Sigmoid colon (tissue), 7 donors: ENCODE measurements around the gene MGAT1. TPM values are rescaled to one million over a fixed set of nuclear protein-coding genes. Genes with fewer than 3 reads are reported as not detected.
"Not testable (repeated sequence)": the region's sequence is repeated elsewhere in the genome, so short reads cannot be mapped to it uniquely, and the experiment has no call there.

Experiments used
- DNase-seq: peaks from one replicate; pipeline ENCODE4 v3.0.0-alpha.2; 2019
- H3K27ac ChIP-seq, 4 donors: fragments of 200-600 bp; sonication (generic); one replicate each; pipeline ENCODE4 v1.5.1; 2016 to 2019; ENCODE audit warnings: mild to moderate bottlenecking in 1 of 4
- H3K27me3 ChIP-seq, 3 donors: fragments of 200-600 bp; sonication (generic); one replicate each; pipeline ENCODE4 v1.5.1; 2019; ENCODE audit warnings: mild to moderate bottlenecking in 1 of 3
- H3K36me3 ChIP-seq, 4 donors: fragments of 200-600 bp; sonication (generic); one replicate each; pipeline ENCODE4 v1.5.1; 2016 to 2019
- H3K4me1 ChIP-seq, 4 donors: fragments of 200-600 bp; sonication (generic); one replicate each; pipeline ENCODE4 v1.5.1; 2017 to 2019
- H3K4me3 ChIP-seq, 4 donors: fragments of 200-600 bp; sonication (generic); one replicate each; pipeline ENCODE4 v1.5.1; 2017 to 2019; ENCODE audit warnings: mild to moderate bottlenecking in 2 of 4, moderate library complexity in 1 of 4
- H3K9me3 ChIP-seq, 4 donors: fragments of 200-600 bp in 3 of 4; sonication (generic) in 3 of 4; one replicate each; pipeline versions ENCODE4 v1.5.1 to v1.6.1; 2013 to 2019
- EP300 ChIP-seq, 4 donors: sonication (generic); formaldehyde crosslinking; IDR thresholded peaks; one replicate each; pipeline ENCODE4 v1.6.1; 2017; ENCODE audit warnings: antibody characterized with exemption in 4 of 4
- POLR2A ChIP-seq, 2 donors: fragments of 450-650 bp; IDR thresholded peaks; one replicate each; pipeline ENCODE4 v1.6.1; 2016; ENCODE audit warnings: antibody characterized with exemption in 2 of 2, mild to moderate bottlenecking in 2 of 2, moderate library complexity in 2 of 2
- POLR2AphosphoS5 ChIP-seq, 4 donors: sonication (generic); formaldehyde crosslinking; IDR thresholded peaks; one replicate each; pipeline ENCODE4 v1.6.1; 2017; ENCODE audit warnings: antibody characterized with exemption in 4 of 4
- WGBS, 2 donors: extraction: QIAGEN DNeasy Blood & Tissue Kit; methylation state at CpG; one replicate each; pipeline ENCODE4 v1.1.7; 2013; 5-methylcytosine and 5-hydroxymethylcytosine counted together
- intact Hi-C: fragments of 100-400 bp; cut with DNase I; formaldehyde crosslinking; loops from one replicate; pipeline ENCODE4 v1.15.1; 2023
- polyA plus RNA-seq, 3 donors: library from polyadenylated mRNA; stranded (reverse); fragments of 200-250 nt; gene quantifications; one replicate each; pipeline ENCODE4 v1.2.3, GENCODE V29; 2013
- total RNA-seq, 4 donors: library from RNA; depleted of rRNA; stranded (reverse); fragments of >200 nt; gene quantifications; one replicate each; pipeline ENCODE4 v1.1.0, GENCODE V29; 2016
- TF ChIP-seq, protein P1 (sequence below), 4 experiments: fragments of 450-650 bp in 3 of 4; fragments of 200-600 bp in 1 of 4; IDR thresholded peaks; one replicate each; pipeline ENCODE4 v1.5.1; 2016 to 2019; ENCODE audit warnings: antibody characterized with exemption in 4 of 4, mild to moderate bottlenecking in 3 of 4, moderate library complexity in 2 of 4
- donor health status: healthy with polysubstance abuse.
- donor health status: Bipolar disorder and iron deficiency.
- donor health status: healthy.

MGAT1 gene
- total and polyA plus RNA-seq, 7 donors: 41.4 to 149 (median 105) TPM

DNA sequence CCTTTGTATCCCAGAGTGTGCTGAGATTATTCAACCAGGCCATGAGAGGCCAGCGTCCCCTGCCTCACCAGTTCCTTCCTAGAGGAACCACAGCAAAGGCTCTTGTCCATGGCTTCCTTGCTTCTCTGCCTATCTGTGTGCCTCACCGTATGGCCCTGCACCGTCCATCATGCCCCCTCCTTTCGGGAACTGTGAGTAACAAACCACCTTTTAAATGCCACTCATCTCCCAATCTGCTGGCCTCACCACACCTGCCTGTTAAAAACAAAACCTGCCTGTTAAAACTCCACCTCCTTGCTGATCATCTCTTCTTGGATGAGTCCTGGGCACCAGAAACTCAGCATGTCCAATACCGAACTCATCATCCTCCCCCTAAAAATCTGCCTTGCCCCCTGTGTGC, 58.4 kb downstream of the MGAT1 start:
- intact Hi-C loops: no loop called here
- H3K4me1 ChIP-seq: no peaks in the 10 kb centered on the region
- H3K9me3 ChIP-seq: no peaks in the 10 kb centered on the region

DNA sequence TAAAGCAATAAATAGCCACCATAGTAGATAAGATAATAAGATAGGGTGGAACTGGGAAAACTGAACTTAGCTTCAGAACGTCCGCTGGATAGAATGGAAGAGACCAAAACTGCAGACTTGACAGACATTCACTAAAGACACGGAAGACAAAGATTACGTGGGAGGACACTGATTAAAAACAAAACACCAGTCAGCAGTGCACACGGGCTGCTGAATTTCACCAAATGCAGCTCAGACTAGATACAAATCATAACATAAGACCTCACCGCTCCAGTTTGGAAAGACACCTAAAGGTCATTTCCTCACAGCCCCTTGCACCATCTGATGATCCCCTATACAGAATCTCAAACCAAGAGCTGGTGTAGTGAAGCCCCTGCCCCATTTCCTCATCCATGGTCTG, 59.9 kb downstream of the MGAT1 start:
- TF ChIP-seq POLR2AphosphoS5 (IDR thresholded peaks at IDR 0.05) (no peak), POLR2A (IDR thresholded peaks at IDR 0.05) (no peak), EP300 (IDR thresholded peaks at IDR 0.05) (no peak)
- TF ChIP-seq, protein P1, sequence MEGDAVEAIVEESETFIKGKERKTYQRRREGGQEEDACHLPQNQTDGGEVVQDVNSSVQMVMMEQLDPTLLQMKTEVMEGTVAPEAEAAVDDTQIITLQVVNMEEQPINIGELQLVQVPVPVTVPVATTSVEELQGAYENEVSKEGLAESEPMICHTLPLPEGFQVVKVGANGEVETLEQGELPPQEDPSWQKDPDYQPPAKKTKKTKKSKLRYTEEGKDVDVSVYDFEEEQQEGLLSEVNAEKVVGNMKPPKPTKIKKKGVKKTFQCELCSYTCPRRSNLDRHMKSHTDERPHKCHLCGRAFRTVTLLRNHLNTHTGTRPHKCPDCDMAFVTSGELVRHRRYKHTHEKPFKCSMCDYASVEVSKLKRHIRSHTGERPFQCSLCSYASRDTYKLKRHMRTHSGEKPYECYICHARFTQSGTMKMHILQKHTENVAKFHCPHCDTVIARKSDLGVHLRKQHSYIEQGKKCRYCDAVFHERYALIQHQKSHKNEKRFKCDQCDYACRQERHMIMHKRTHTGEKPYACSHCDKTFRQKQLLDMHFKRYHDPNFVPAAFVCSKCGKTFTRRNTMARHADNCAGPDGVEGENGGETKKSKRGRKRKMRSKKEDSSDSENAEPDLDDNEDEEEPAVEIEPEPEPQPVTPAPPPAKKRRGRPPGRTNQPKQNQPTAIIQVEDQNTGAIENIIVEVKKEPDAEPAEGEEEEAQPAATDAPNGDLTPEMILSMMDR (IDR thresholded peaks at IDR 0.05): no peak
- no peak for DNase-seq
- no peak overlapping the region for H3K27ac ChIP-seq
- no peaks in the 10 kb centered on the region for H3K4me1 ChIP-seq
- intact Hi-C loops: no loop called here
- no peaks in the 10 kb centered on the region for H3K36me3 ChIP-seq
- WGBS, 2 donors: 77 to 80% methylated on average over 6 of the region's 6 CpGs
- peaks cover 0 to 6% (median 0%) of the 10 kb centered on the region in 3 donors for H3K27me3 ChIP-seq
- H3K4me3 ChIP-seq: no peak overlapping the region
- no peaks in the 10 kb centered on the region for H3K9me3 ChIP-seq

More for the DNA sequence above, 58.4 kb downstream of the MGAT1 start:
- H3K4me3 ChIP-seq: no peak overlapping the region
- 69 to 73% methylated on average over 5 of the region's 5 CpGs for WGBS, 2 donors
- no peak for TF ChIP-seq EP300 (IDR thresholded peaks at IDR 0.05)
- no peak for TF ChIP-seq POLR2A (IDR thresholded peaks at IDR 0.05)
- TF ChIP-seq, protein P1 (IDR thresholded peaks at IDR 0.05): no peak
- no peak for TF ChIP-seq POLR2AphosphoS5 (IDR thresholded peaks at IDR 0.05)
- peaks cover 0 to 6% (median 0%) of the 10 kb centered on the region in 3 donors for H3K27me3 ChIP-seq
- H3K36me3 ChIP-seq: no peaks in the 10 kb centered on the region
- no peak for DNase-seq
- H3K27ac ChIP-seq: no peak overlapping the region

DNA sequence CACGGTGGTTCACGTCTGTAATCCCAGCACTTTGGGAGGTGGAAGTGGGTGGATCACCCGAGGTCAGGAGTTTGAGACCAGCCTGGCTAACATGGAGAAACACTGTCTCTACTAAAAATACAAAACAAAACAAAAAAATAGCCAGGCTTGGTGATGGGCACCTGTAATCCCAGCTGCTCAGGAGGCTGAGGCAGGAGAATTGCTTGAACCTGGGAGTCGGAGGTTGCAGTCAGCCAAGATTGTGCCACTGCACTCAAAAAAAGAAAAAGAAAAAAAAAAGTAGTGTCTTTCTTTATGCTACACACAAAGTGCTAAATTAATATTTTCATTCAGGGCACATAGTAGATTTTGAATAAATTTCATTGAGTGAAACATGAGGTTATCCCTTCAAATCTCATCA, 61.7 kb downstream of the MGAT1 start:
- intact Hi-C loops, H3K4me1 ChIP-seq, H3K27me3 ChIP-seq, H3K36me3 ChIP-seq, H3K4me3 ChIP-seq, H3K9me3 ChIP-seq, H3K27ac ChIP-seq, DNase-seq: not testable (repeated sequence)
- WGBS, 2 donors: 64 to 69% methylated on average over 4 of the region's 4 CpGs

DNA sequence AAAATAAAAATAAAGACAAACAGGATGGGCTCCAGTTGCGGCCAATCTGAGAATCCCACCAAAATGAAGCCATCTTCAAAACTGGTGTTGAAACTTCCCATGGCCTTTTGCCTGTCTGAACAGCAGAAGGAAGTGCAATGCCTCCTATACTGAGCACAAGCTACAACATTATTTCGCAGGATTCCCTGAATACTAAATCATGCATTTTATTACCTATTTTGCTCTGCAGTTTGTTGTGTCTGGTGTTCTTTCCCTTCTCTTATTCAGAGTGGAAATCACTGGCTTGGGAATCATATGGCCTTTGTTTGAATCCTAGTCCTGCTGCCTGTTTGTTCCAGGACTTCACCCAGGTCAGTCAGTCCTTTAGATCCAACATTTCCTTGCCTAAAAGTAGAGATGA, 62.6 kb downstream of the MGAT1 start, which contains the start of gene OR2Y1:
TSS of gene OR2Y1 (minus strand) at position 101 of the 400 bp plus-strand sequence. CDS start at position 101, 0 bp downstream.
- WGBS, 2 donors: 88 to 89% methylated on average over 2 of the region's 2 CpGs
- intact Hi-C loops: no loop called here
- no peak for TF ChIP-seq POLR2AphosphoS5 (IDR thresholded peaks at IDR 0.05)
- no peak for TF ChIP-seq EP300 (IDR thresholded peaks at IDR 0.05)
- TF ChIP-seq, protein P1 (IDR thresholded peaks at IDR 0.05): no peak
- TF ChIP-seq POLR2A (IDR thresholded peaks at IDR 0.05): no peak

DNA sequence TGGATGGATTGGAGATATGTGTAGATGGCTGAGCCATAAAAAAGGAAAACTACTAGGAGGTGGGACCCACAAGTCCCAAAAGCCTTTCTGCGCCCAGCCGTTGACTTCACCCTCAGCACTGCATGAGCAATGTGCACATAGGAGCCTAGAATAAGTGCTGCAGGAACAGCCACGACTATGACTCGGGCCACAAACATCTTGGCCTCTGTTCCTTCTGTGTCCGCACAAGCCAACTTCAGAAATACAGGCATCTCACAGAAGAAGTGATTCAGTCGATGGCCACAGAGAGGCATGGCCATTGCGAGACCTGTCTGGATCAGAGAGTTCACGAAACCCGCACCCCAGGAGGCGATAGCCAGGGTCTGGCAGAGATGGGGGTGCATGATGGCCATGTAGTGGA, 63.3 kb downstream of the MGAT1 start:
- TF ChIP-seq, protein P1 (IDR thresholded peaks at IDR 0.05): no peak
- no peak for TF ChIP-seq POLR2AphosphoS5 (IDR thresholded peaks at IDR 0.05)
- no peak for TF ChIP-seq EP300 (IDR thresholded peaks at IDR 0.05)
- TF ChIP-seq POLR2A (IDR thresholded peaks at IDR 0.05): no peak
- no peaks in the 10 kb centered on the region for H3K4me1 ChIP-seq
- H3K4me3 ChIP-seq: no peak overlapping the region
- H3K9me3 ChIP-seq: no peaks in the 10 kb centered on the region
- H3K27ac ChIP-seq: no peak overlapping the region
- WGBS, 2 donors: 88 to 93% methylated on average over 10 of the region's 10 CpGs
- H3K27me3 ChIP-seq: peaks cover 0 to 3% (median 0%) of the 10 kb centered on the region in 3 donors
- no peak for DNase-seq
- H3K36me3 ChIP-seq: no peaks in the 10 kb centered on the region
- intact Hi-C loops: no loop called here

More for the DNA sequence above, 62.6 kb downstream of the MGAT1 start, which contains the start of gene OR2Y1:
- Histone ChIP-seq H3K27ac (no peak within 1 kb of the TSS), H3K27me3 (peaks cover 0 to 4% (median 0%) of the 10 kb centered on the region in 3 donors), H3K36me3 (no peaks in the 10 kb centered on the region), H3K4me3 (no peak within 1 kb of the TSS), H3K4me1 (no peaks in the 10 kb centered on the region), H3K9me3 (no peaks in the 10 kb centered on the region)
- no peak for DNase-seq
